ENCODE results near the gene USH2A.

Gene USH2A

GRCh38 chr1:216057063-216057462 is 366.2 kb downstream of the USH2A start:
- DNase-seq (no peak), ATAC-seq (ENCODE audit: insufficient read depth, low read depth) (no peak)
- Histone ChIP-seq H3K4me3 (ENCODE audit: low read depth in 1 of 2, low read length in 2 of 2) (no peak overlapping the region), H3K79me2 (ENCODE audit: insufficient read depth, low read length) (no peaks in the 10 kb centered on the region), H2AFZ (ENCODE audit: low read depth, low read length) (no peak overlapping the region), H3K9me3 (ENCODE audit: insufficient read depth, low read length, severe bottlenecking) (no peaks in the 10 kb centered on the region), H3K4me2 (ENCODE audit: insufficient read depth, low read length) (no peak overlapping the region), H3K36me3 (ENCODE audit: insufficient read depth, low read length) (no peaks in the 10 kb centered on the region), H3K9ac (ENCODE audit: low read depth, low read length) (no peak overlapping the region), H3K4me1 (ENCODE audit: insufficient read depth, low read length) (no peaks in the 10 kb centered on the region), H3K27ac (ENCODE audit: low read length) (no peak overlapping the region), H4K20me1 (ENCODE audit: insufficient read depth, low read length) (no peaks in the 10 kb centered on the region), H3K27me3 (ENCODE audit: insufficient read depth, low read length, poor library complexity) (no peaks in the 10 kb centered on the region)
- TF ChIP-seq CTCF (IDR thresholded peaks at IDR 0.05; ENCODE audit: borderline replicate concordance, extremely low read depth, low read length, poor library complexity, severe bottlenecking) (no peak), EZH2 (IDR thresholded peaks at IDR 0.05; ENCODE audit: borderline replicate concordance, low read depth, low read length, severe bottlenecking) (no peak)

GRCh38 chr1:216055004-216055403 is 368.2 kb downstream of the USH2A start:
- no peak overlapping the region for H2AFZ ChIP-seq (ENCODE audit: low read depth, low read length)
- TF ChIP-seq EZH2 (IDR thresholded peaks at IDR 0.05; ENCODE audit: borderline replicate concordance, low read depth, low read length, severe bottlenecking) (no peak), CTCF (IDR thresholded peaks at IDR 0.05; ENCODE audit: borderline replicate concordance, extremely low read depth, low read length, poor library complexity, severe bottlenecking) (no peak)
- H3K4me3 ChIP-seq (ENCODE audit: low read depth in 1 of 2, low read length in 2 of 2), result no peak overlapping the region
- H3K27ac ChIP-seq (ENCODE audit: low read length), result no peak overlapping the region
- H4K20me1 ChIP-seq (ENCODE audit: insufficient read depth, low read length), result no peaks in the 10 kb centered on the region
- ATAC-seq (ENCODE audit: insufficient read depth, low read depth) (no peak), DNase-seq (no peak)
- H3K9ac ChIP-seq (ENCODE audit: low read depth, low read length), result no peak overlapping the region
- H3K4me1 ChIP-seq (ENCODE audit: insufficient read depth, low read length), result no peaks in the 10 kb centered on the region
- H3K9me3 ChIP-seq (ENCODE audit: insufficient read depth, low read length, severe bottlenecking), result no peaks in the 10 kb centered on the region
- H3K27me3 ChIP-seq (ENCODE audit: insufficient read depth, low read length, poor library complexity), result no peaks in the 10 kb centered on the region
- no peaks in the 10 kb centered on the region for H3K36me3 ChIP-seq (ENCODE audit: insufficient read depth, low read length)
- H3K79me2 ChIP-seq (ENCODE audit: insufficient read depth, low read length), result no peaks in the 10 kb centered on the region
- no peak overlapping the region for H3K4me2 ChIP-seq (ENCODE audit: insufficient read depth, low read length)

GRCh38 chr1:216054600-216054999 is 368.6 kb downstream of the USH2A start:
- DNase-seq (no peak), ATAC-seq (ENCODE audit: insufficient read depth, low read depth) (no peak)
- no peak for TF ChIP-seq CTCF (IDR thresholded peaks at IDR 0.05; ENCODE audit: borderline replicate concordance, extremely low read depth, low read length, poor library complexity, severe bottlenecking)
- no peak for TF ChIP-seq EZH2 (IDR thresholded peaks at IDR 0.05; ENCODE audit: borderline replicate concordance, low read depth, low read length, severe bottlenecking)
- Histone ChIP-seq H3K4me2 (ENCODE audit: insufficient read depth, low read length) (no peak overlapping the region), H2AFZ (ENCODE audit: low read depth, low read length) (no peak overlapping the region), H3K27me3 (ENCODE audit: insufficient read depth, low read length, poor library complexity) (no peaks in the 10 kb centered on the region), H3K9me3 (ENCODE audit: insufficient read depth, low read length, severe bottlenecking) (no peaks in the 10 kb centered on the region), H3K4me1 (ENCODE audit: insufficient read depth, low read length) (no peaks in the 10 kb centered on the region), H3K79me2 (ENCODE audit: insufficient read depth, low read length) (no peaks in the 10 kb centered on the region), H4K20me1 (ENCODE audit: insufficient read depth, low read length) (no peaks in the 10 kb centered on the region), H3K9ac (ENCODE audit: low read depth, low read length) (no peak overlapping the region), H3K4me3 (ENCODE audit: low read depth in 1 of 2, low read length in 2 of 2) (no peak overlapping the region), H3K36me3 (ENCODE audit: insufficient read depth, low read length) (no peaks in the 10 kb centered on the region), H3K27ac (ENCODE audit: low read length) (no peak overlapping the region)

GRCh38 chr1:216051071-216051470 is 372.2 kb downstream of the USH2A start:
- H3K36me3 ChIP-seq (ENCODE audit: insufficient read depth, low read length), result no peaks in the 10 kb centered on the region
- H3K9ac ChIP-seq (ENCODE audit: low read depth, low read length), result no peak overlapping the region
- no peak overlapping the region for H3K4me2 ChIP-seq (ENCODE audit: insufficient read depth, low read length)
- H4K20me1 ChIP-seq (ENCODE audit: insufficient read depth, low read length), result no peaks in the 10 kb centered on the region
- DNase-seq, result no peak
- H3K27me3 ChIP-seq (ENCODE audit: insufficient read depth, low read length, poor library complexity), result no peaks in the 10 kb centered on the region
- TF ChIP-seq EZH2 (IDR thresholded peaks at IDR 0.05; ENCODE audit: borderline replicate concordance, low read depth, low read length, severe bottlenecking) (no peak), CTCF (IDR thresholded peaks at IDR 0.05; ENCODE audit: borderline replicate concordance, extremely low read depth, low read length, poor library complexity, severe bottlenecking) (no peak)
- H3K27ac ChIP-seq (ENCODE audit: low read length), result no peak overlapping the region
- H3K9me3 ChIP-seq (ENCODE audit: insufficient read depth, low read length, severe bottlenecking), result no peaks in the 10 kb centered on the region
- ATAC-seq (ENCODE audit: insufficient read depth, low read depth), result no peak
- H3K79me2 ChIP-seq (ENCODE audit: insufficient read depth, low read length), result no peaks in the 10 kb centered on the region
- H2AFZ ChIP-seq (ENCODE audit: low read depth, low read length), result no peak overlapping the region
- no peaks in the 10 kb centered on the region for H3K4me1 ChIP-seq (ENCODE audit: insufficient read depth, low read length)
- no peak overlapping the region for H3K4me3 ChIP-seq (ENCODE audit: low read depth in 1 of 2, low read length in 2 of 2)

Data from DND-41 (cell line).